KMS-11 (cell line): ENCODE results near the gene PNMA8C.
"Not testable (repeated sequence)": the region's sequence is repeated elsewhere in the genome, so short reads cannot be mapped to it uniquely, and the experiment has no call there.

Source experiments
- H2AFZ ChIP-seq: fragments of 200-600 bp; sonication (generic); 2 replicates; pipeline ENCODE4 v1.6.1; 2016; ENCODE audit warnings: antibody characterized with exemption, mixed run types, low read depth
- H3K27ac ChIP-seq: fragments of 200-600 bp; sonication (generic); 2 replicates; pipeline ENCODE4 v1.6.1; 2016; ENCODE audit warnings: mild to moderate bottlenecking, mixed run types
- H3K27me3 ChIP-seq: fragments of 200-600 bp; sonication (generic); 2 replicates; pipeline ENCODE4 v1.6.1; 2017; ENCODE audit warnings: mild to moderate bottlenecking, low read depth, mixed run types, moderate library complexity; ENCODE audit not compliant: insufficient read depth
- H3K36me3 ChIP-seq: fragments of 200-600 bp; sonication (generic); 2 replicates; pipeline ENCODE4 v1.6.1; 2017; ENCODE audit warnings: mild to moderate bottlenecking, mixed run types; ENCODE audit not compliant: insufficient read depth
- H3K4me1 ChIP-seq: fragments of 200-600 bp; sonication (generic); 2 replicates; pipeline ENCODE4 v1.6.1; 2016; ENCODE audit warnings: mild to moderate bottlenecking, low read depth, mixed run types; ENCODE audit not compliant: poor library complexity, severe bottlenecking
- H3K4me2 ChIP-seq: fragments of 200-600 bp; sonication (generic); 2 replicates; pipeline ENCODE4 v1.7.0; 2016; ENCODE audit warnings: mild to moderate bottlenecking, mixed run types
- H3K4me3 ChIP-seq: fragments of 200-600 bp; sonication (generic); IDR thresholded peaks from 2 replicates; pipeline ENCODE4 v1.6.1; 2017; ENCODE audit warnings: low read depth, low read length, mixed read lengths; ENCODE audit not compliant: insufficient read depth
- H3K79me2 ChIP-seq: fragments of 200-600 bp; sonication (generic); 2 replicates; pipeline ENCODE4 v1.6.1; 2016; ENCODE audit warnings: low read depth, mixed run types; ENCODE audit not compliant: insufficient read depth
- H3K9ac ChIP-seq: fragments of 200-600 bp; sonication (generic); 2 replicates; pipeline ENCODE4 v1.6.1; 2016; ENCODE audit warnings: mild to moderate bottlenecking, mixed run types
- H4K20me1 ChIP-seq: fragments of 200-600 bp; sonication (generic); 2 replicates; pipeline ENCODE4 v1.6.1; 2016; ENCODE audit warnings: mild to moderate bottlenecking, mixed run types; ENCODE audit not compliant: insufficient read depth
- CTCF ChIP-seq: fragments of 200-600 bp; sonication (generic); conservative IDR thresholded peaks from 2 replicates; pipeline ENCODE4 v1.6.1; 2017; ENCODE audit warnings: low read depth, mild to moderate bottlenecking, antibody characterized with exemption, low read length, moderate library complexity, mixed read lengths

The PNMA8C gene

DNA sequence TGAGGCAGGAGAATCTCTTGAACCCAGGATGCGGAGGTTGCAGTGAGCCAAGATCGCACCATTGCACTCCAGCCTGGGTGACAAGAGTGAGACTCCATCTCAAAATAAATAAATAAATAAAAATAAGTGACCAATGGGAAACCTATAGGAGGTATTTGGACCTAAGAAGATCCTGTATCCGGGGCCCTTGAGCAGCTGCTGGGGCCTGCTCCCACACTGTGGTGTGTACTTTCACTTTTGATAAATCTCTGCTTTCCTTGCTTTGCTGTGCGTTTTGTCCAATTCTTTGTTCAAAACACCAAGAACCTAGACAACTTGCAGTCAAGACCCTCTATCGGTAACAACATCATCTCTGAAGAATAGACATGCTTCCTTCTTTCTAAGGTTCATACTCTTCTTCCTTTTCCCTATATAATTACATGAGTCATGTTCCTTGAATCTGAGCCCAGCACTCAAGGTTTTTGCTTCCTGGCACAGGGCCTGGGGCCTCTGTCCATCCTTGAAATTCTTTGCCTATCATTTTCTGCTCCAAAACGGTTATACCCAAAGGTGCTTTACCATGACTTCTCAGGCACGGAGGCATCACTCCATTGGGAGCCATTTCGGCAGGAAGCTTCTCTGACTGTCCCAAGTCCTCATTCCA is 14.2 kb upstream of the PNMA8C start:
- no peaks in the 10 kb centered on the region for H4K20me1 ChIP-seq
- H3K4me1 ChIP-seq = no peaks in the 10 kb centered on the region
- peaks cover 32% of the 10 kb centered on the region for H3K27me3 ChIP-seq
- no peaks in the 10 kb centered on the region for H3K79me2 ChIP-seq
- TF ChIP-seq CTCF = no peak
- no peak overlapping the region for H2AFZ ChIP-seq
- H3K27ac ChIP-seq = no peak overlapping the region
- no peak overlapping the region for H3K4me3 ChIP-seq
- no peak overlapping the region for H3K9ac ChIP-seq
- no peak overlapping the region for H3K4me2 ChIP-seq
- no peaks in the 10 kb centered on the region for H3K36me3 ChIP-seq

GRCh38 chr19:46441866-46442265 is 13.1 kb upstream of the PNMA8C start:
- Histone ChIP-seq H4K20me1 (no peaks in the 10 kb centered on the region), H3K36me3 (no peaks in the 10 kb centered on the region), H3K9ac (no peak overlapping the region), H3K4me1 (no peaks in the 10 kb centered on the region), H3K4me2 (no peak overlapping the region), H3K27ac (no peak overlapping the region), H3K79me2 (no peaks in the 10 kb centered on the region), H2AFZ (no peak overlapping the region), H3K4me3 (no peak overlapping the region), H3K27me3 (peaks cover 27% of the 10 kb centered on the region; the same call in 1 of the 2 replicates)
- no peak for TF ChIP-seq CTCF

GRCh38 chr19:46435689-46436088 is 7.0 kb upstream of the PNMA8C start:
- H3K79me2 ChIP-seq, H3K9ac ChIP-seq, H2AFZ ChIP-seq, H3K4me1 ChIP-seq, H4K20me1 ChIP-seq, H3K4me2 ChIP-seq, H3K27ac ChIP-seq, H3K4me3 ChIP-seq, H3K36me3 ChIP-seq: not testable (repeated sequence)
- peaks cover 29% of the 10 kb centered on the region; the same call in 1 of the 2 replicates for H3K27me3 ChIP-seq

- H3K4me1 ChIP-seq = no peaks in the 10 kb centered on the region
- H3K79me2 ChIP-seq = no peaks in the 10 kb centered on the region
- no peak overlapping the region for H3K4me3 ChIP-seq
- H4K20me1 ChIP-seq = no peaks in the 10 kb centered on the region
- H3K36me3 ChIP-seq = no peaks in the 10 kb centered on the region
- H3K9ac ChIP-seq = no peak overlapping the region
- no peak overlapping the region for H2AFZ ChIP-seq
- no peak overlapping the region for H3K4me2 ChIP-seq
- TF ChIP-seq CTCF = no peak
- H3K27ac ChIP-seq = no peak overlapping the region
- H3K27me3 ChIP-seq = peaks cover 35% of the 10 kb centered on the region; the same call in 1 of the 2 replicates
Observed at GRCh38 chr19:46435009-46435408, 6.3 kb upstream of the PNMA8C start.

- peaks cover 46% of the 10 kb centered on the region; the same call in 1 of the 2 replicates for H3K27me3 ChIP-seq
- not testable (repeated sequence) for H4K20me1 ChIP-seq, H3K4me3 ChIP-seq, H3K4me2 ChIP-seq, H3K27ac ChIP-seq, H3K79me2 ChIP-seq, H3K36me3 ChIP-seq, H3K9ac ChIP-seq, H3K4me1 ChIP-seq, H2AFZ ChIP-seq
Observed at GRCh38 chr19:46433470-46433869, 4.7 kb upstream of the PNMA8C start.
